Measurements from ENCODE around the gene GPC5. TPM values are rescaled to one million over a fixed set of nuclear protein-coding genes. Genes with fewer than 3 reads are reported as not detected.

The GPC5 gene
- polyA plus RNA-seq, 1 experiment, result not detected

GRCh38 chr13:92626274-92626673, 1227.9 kb downstream of the GPC5 start:
- ChIA-PET POLR2A (no interaction called here), CTCF (no interaction called here)
- H3K4me3 ChIP-seq (ENCODE audit: low read depth, low read length), result no peak overlapping the region
- no peak for TF ChIP-seq CTCF (IDR thresholded peaks at IDR 0.05; ENCODE audit: insufficient read depth, low read depth, low read length)
- DNase-seq (ENCODE audit: low read depth), result no peak
- H3K27me3 ChIP-seq (ENCODE audit: control insufficient read depth, insufficient read depth, low read length), result no peaks in the 10 kb centered on the region
- H3K36me3 ChIP-seq (ENCODE audit: control insufficient read depth, insufficient read depth, low read length), result no peaks in the 10 kb centered on the region

- TF ChIP-seq CTCF (IDR thresholded peaks at IDR 0.05; ENCODE audit: insufficient read depth, low read depth, low read length), result no peak
- H3K36me3 ChIP-seq (ENCODE audit: control insufficient read depth, insufficient read depth, low read length), result no peaks in the 10 kb centered on the region
- no peaks in the 10 kb centered on the region for H3K27me3 ChIP-seq (ENCODE audit: control insufficient read depth, insufficient read depth, low read length)
- POLR2A ChIA-PET, result no interaction called here
- DNase-seq (ENCODE audit: low read depth), result no peak
- CTCF ChIA-PET, result no interaction called here
- no peak overlapping the region for H3K4me3 ChIP-seq (ENCODE audit: low read depth, low read length)
These were observed 1242.5 kb downstream of the GPC5 start for GRCh38 chr13:92640936-92641335.

GRCh38 chr13:92649140-92649813, 1250.9 kb downstream of the GPC5 start:
- TF ChIP-seq CTCF (IDR thresholded peaks at IDR 0.05; ENCODE audit: insufficient read depth, low read depth, low read length), result no peak
- CTCF ChIA-PET, result no interaction called here
- no peak overlapping the region for H3K4me3 ChIP-seq (ENCODE audit: low read depth, low read length)
- no peak for DNase-seq (ENCODE audit: low read depth)
- POLR2A ChIA-PET, result no interaction called here
- no peaks in the 10 kb centered on the region for H3K27me3 ChIP-seq (ENCODE audit: control insufficient read depth, insufficient read depth, low read length)
- H3K36me3 ChIP-seq (ENCODE audit: control insufficient read depth, insufficient read depth, low read length), result no peaks in the 10 kb centered on the region

GRCh38 chr13:92656103-92656502, 1257.7 kb downstream of the GPC5 start:
- no peak overlapping the region for H3K4me3 ChIP-seq (ENCODE audit: low read depth, low read length)
- no peak for TF ChIP-seq CTCF (IDR thresholded peaks at IDR 0.05; ENCODE audit: insufficient read depth, low read depth, low read length)
- no peaks in the 10 kb centered on the region for H3K27me3 ChIP-seq (ENCODE audit: control insufficient read depth, insufficient read depth, low read length)
- no peak for DNase-seq (ENCODE audit: low read depth)
- no peaks in the 10 kb centered on the region for H3K36me3 ChIP-seq (ENCODE audit: control insufficient read depth, insufficient read depth, low read length)
- POLR2A ChIA-PET, result no interaction called here
- CTCF ChIA-PET, result no interaction called here

DNA sequence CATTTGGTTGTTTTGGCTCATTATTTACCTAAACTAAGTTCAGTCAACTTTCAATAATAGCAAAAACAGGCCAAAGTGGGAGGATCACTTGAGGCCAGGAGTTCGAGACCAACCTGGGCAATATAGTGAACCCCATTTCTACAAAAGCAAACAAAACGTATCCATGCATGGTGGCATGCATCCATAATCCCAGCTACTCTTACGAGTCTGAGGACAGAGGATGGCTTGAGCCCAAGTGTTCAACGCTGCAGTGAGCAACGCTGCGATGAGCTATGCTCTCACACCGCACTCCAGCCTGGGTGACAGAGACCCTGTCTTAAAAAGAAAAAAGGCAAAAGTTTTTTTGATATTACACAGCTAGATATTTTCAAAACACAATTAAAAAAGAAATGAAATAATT, 1258.2 kb downstream of the GPC5 start:
- Histone ChIP-seq H3K4me3 (ENCODE audit: low read depth, low read length) (no peak overlapping the region), H3K36me3 (ENCODE audit: control insufficient read depth, insufficient read depth, low read length) (no peaks in the 10 kb centered on the region), H3K27me3 (ENCODE audit: control insufficient read depth, insufficient read depth, low read length) (no peaks in the 10 kb centered on the region)
- CTCF ChIA-PET, result no interaction called here
- no peak for TF ChIP-seq CTCF (IDR thresholded peaks at IDR 0.05; ENCODE audit: insufficient read depth, low read depth, low read length)
- DNase-seq (ENCODE audit: low read depth), result no peak
- POLR2A ChIA-PET, result no interaction called here
